ENCODE data around the gene LMAN1L. TPM values are rescaled to one million over a fixed set of nuclear protein-coding genes. Genes with fewer than 3 reads are reported as not detected.

Gene LMAN1L
- polyA plus RNA-seq, 3 donors: 0.08 TPM; not detected in 2

GRCh38 chr15:74775894-74776293 is 36.7 kb upstream of the LMAN1L start:
- Histone ChIP-seq H3K9me3 (replicated peaks in 1 of 2; ENCODE audit: control insufficient read depth in 1 of 2, insufficient read depth in 1 of 2, low read length in 2 of 2) (no peaks in the 10 kb centered on the region), H3K9ac (ENCODE audit: insufficient read depth, low read length, poor library complexity, severe bottlenecking) (no peak overlapping the region), H3K36me3 (replicated peaks in 1 of 2; ENCODE audit: control insufficient read depth in 1 of 2, insufficient read depth in 2 of 2, low read length in 2 of 2) (no peaks in the 10 kb centered on the region), H3K4me3 (replicated peaks in 1 of 3; ENCODE audit: low read depth in 2 of 3, low read length in 3 of 3) (peak overlapping the region in 1 of 3 experiments; percentile 35), H3K4me2 (replicated peaks; ENCODE audit: extremely low read depth, low read length, poor library complexity, severe bottlenecking) (peak overlapping the region; percentile 32), H3K4me1 (ENCODE audit: control insufficient read depth in 1 of 2, insufficient read depth in 2 of 2, low read length in 2 of 2) (peaks cover 82 to 88% of the 10 kb centered on the region in 2 donors), H4K20me1 (ENCODE audit: insufficient read depth, low read length) (no peaks in the 10 kb centered on the region), H3K27ac (ENCODE audit: low read depth in 1 of 2, low read length in 2 of 2) (peak overlapping the region; percentile 62 to 91), H2AFZ (ENCODE audit: insufficient read depth, low read depth, low read length, poor library complexity, severe bottlenecking) (no peak overlapping the region), H3K27me3 (ENCODE audit: control insufficient read depth in 2 of 2, insufficient read depth in 2 of 2, low read length in 2 of 2) (no peaks in the 10 kb centered on the region), H3K79me2 (ENCODE audit: insufficient read depth, low read length) (peaks cover 14% of the 10 kb centered on the region)
- H3K4me3 Mint-ChIP-seq: no peak overlapping the region
- H3K9me3 Mint-ChIP-seq: peaks cover 0 to 3% (median 0%) of the 10 kb centered on the region in 7 donors
- no peak for TF ChIP-seq CTCF (IDR thresholded peaks at IDR 0.05)
- no peaks in the 10 kb centered on the region for H3K36me3 Mint-ChIP-seq
- H3K27me3 Mint-ChIP-seq (ENCODE audit: low read depth in 3 of 3): peaks cover 0 to 7% (median under 1%) of the 10 kb centered on the region in 3 donors
- intact Hi-C loops (cut with micrococcal nuclease): loop anchor here in 1 of 2 donors (1.0 kb wide), 1 partner anchor 7 kb away; no protein-coding TSS in a partner anchor
- peaks cover 87% of the 10 kb centered on the region for H3K4me1 Mint-ChIP-seq
- peak overlapping the region; percentile 97 to 99 (median 99) for H3K27ac Mint-ChIP-seq
- no CpG with 5 or more reads among the region's 4 CpGs for WGBS (ENCODE audit: insufficient coverage)
- DNase-seq: no peak

GRCh38 chr15:74776821-74777768 is 35.5 kb upstream of the LMAN1L start:
- peak overlapping the region; percentile 97 to 99 (median 99) for H3K27ac Mint-ChIP-seq
- intact Hi-C loops (cut with micrococcal nuclease): no loop called here

More at GRCh38 chr15:74776821-74777768, 35.5 kb upstream of the LMAN1L start:
- Mint-ChIP-seq H3K9me3 (peaks cover 0 to 3% (median 0%) of the 10 kb centered on the region in 7 donors), H3K4me3 (peak overlapping the region; percentile 66 to 82), H3K4me1 (peaks cover 85% of the 10 kb centered on the region), H3K36me3 (no peaks in the 10 kb centered on the region), H3K27me3 (ENCODE audit: low read depth in 3 of 3) (peaks cover 0 to 7% (median 0%) of the 10 kb centered on the region in 3 donors)
- DNase-seq: peak; percentile 85 to 94 (median 89)
- H2AFZ ChIP-seq (ENCODE audit: insufficient read depth, low read depth, low read length, poor library complexity, severe bottlenecking): peak overlapping the region; percentile 55
- peak overlapping the region; percentile 91 to 97 for H3K27ac ChIP-seq (ENCODE audit: low read depth in 1 of 2, low read length in 2 of 2)
- H3K4me1 ChIP-seq (ENCODE audit: control insufficient read depth in 1 of 2, insufficient read depth in 2 of 2, low read length in 2 of 2): peaks cover 85 to 86% of the 10 kb centered on the region in 2 donors
- 2% methylated on average over 10 of the region's 13 CpGs for WGBS (ENCODE audit: insufficient coverage)
- no peaks in the 10 kb centered on the region for H3K36me3 ChIP-seq (replicated peaks in 1 of 2; ENCODE audit: control insufficient read depth in 1 of 2, insufficient read depth in 2 of 2, low read length in 2 of 2)
- peak overlapping the region; percentile 62 for H3K4me2 ChIP-seq (replicated peaks; ENCODE audit: extremely low read depth, low read length, poor library complexity, severe bottlenecking)
- TF ChIP-seq CTCF (IDR thresholded peaks at IDR 0.05): no peak
- peak overlapping the region in 1 of 3 experiments; percentile 36 for H3K4me3 ChIP-seq (replicated peaks in 1 of 3; ENCODE audit: low read depth in 2 of 3, low read length in 3 of 3)
- no peaks in the 10 kb centered on the region for H3K27me3 ChIP-seq (ENCODE audit: control insufficient read depth in 2 of 2, insufficient read depth in 2 of 2, low read length in 2 of 2)
- H3K79me2 ChIP-seq (ENCODE audit: insufficient read depth, low read length): peaks cover 20% of the 10 kb centered on the region
- no peaks in the 10 kb centered on the region for H3K9me3 ChIP-seq (replicated peaks in 1 of 2; ENCODE audit: control insufficient read depth in 1 of 2, insufficient read depth in 1 of 2, low read length in 2 of 2)
- H3K9ac ChIP-seq (ENCODE audit: insufficient read depth, low read length, poor library complexity, severe bottlenecking): peak overlapping the region; percentile 68
- H4K20me1 ChIP-seq (ENCODE audit: insufficient read depth, low read length): peaks cover 5% of the 10 kb centered on the region

Data from CD14-positive monocyte (primary cell).